ENCODE results near the gene ASXL2.

- TF ChIP-seq CTCF (IDR thresholded peaks at IDR 0.05 in 8 of 11, conservative IDR thresholded peaks at IDR 0.05 in 3 of 11) (no peak), POLR2A (IDR thresholded peaks at IDR 0.05) (no peak), POLR2AphosphoS5 (IDR thresholded peaks at IDR 0.05) (no peak)
These were observed 192.5 kb downstream of the ASXL2 start for GRCh38 chr2:25685741-25686140.

All from spleen (tissue), 7 donors.